H9 (cell line): Measurements from ENCODE around the gene MAOA. TPM values are rescaled to one million over a fixed set of nuclear protein-coding genes. Genes with fewer than 3 reads are reported as not detected.

Experiments used
- DNase-seq: peaks from one replicate; pipeline ENCODE4 v3.0.0-alpha.2; 2017
- H2AFZ ChIP-seq: one replicate; pipeline ENCODE4 v1.6.1; 2013; ENCODE audit warnings: mild to moderate bottlenecking, low read length, control low read depth, moderate library complexity
- H2AK5ac ChIP-seq: 2 replicates; pipeline ENCODE4 v1.6.1; 2013; ENCODE audit warnings: low read length, control low read depth, mixed read lengths; ENCODE audit not compliant: insufficient read length
- H2BK120ac ChIP-seq: one replicate; pipeline ENCODE4 v1.6.1; 2013; ENCODE audit warnings: low read depth, mild to moderate bottlenecking, low read length, control low read depth, inconsistent platforms; ENCODE audit not compliant: poor library complexity, severe bottlenecking
- H2BK12ac ChIP-seq: 2 replicates; pipeline ENCODE4 v1.6.1; 2013; ENCODE audit warnings: low read length, control low read depth, mixed read lengths, low read depth; ENCODE audit not compliant: insufficient read length
- H2BK15ac ChIP-seq: 2 replicates; pipeline ENCODE4 v1.6.1; 2013; ENCODE audit warnings: low read depth, low read length, control low read depth
- H2BK20ac ChIP-seq: one replicate; pipeline ENCODE4 v1.6.1; 2013; ENCODE audit warnings: low read depth, mild to moderate bottlenecking, low read length, control low read depth, inconsistent platforms; ENCODE audit not compliant: poor library complexity, severe bottlenecking
- H2BK5ac ChIP-seq: 2 replicates; pipeline ENCODE4 v1.6.1; 2013; ENCODE audit warnings: low read length, control low read depth, mixed read lengths; ENCODE audit not compliant: insufficient read length
- H3K14ac ChIP-seq: 2 replicates; pipeline ENCODE4 v1.6.1; 2013; ENCODE audit warnings: low read length, control low read depth; ENCODE audit not compliant: insufficient read depth
- H3K18ac ChIP-seq: 2 replicates; pipeline ENCODE4 v1.6.1; 2013; ENCODE audit warnings: low read depth, mild to moderate bottlenecking, mixed read lengths, low read length, control low read depth; ENCODE audit not compliant: insufficient read length
- H3K23ac ChIP-seq: 2 replicates; pipeline ENCODE4 v1.6.1; 2013; ENCODE audit warnings: low read length, control low read depth, mixed read lengths, low read depth; ENCODE audit not compliant: insufficient read length
- H3K23me2 ChIP-seq: 2 replicates; pipeline ENCODE4 v1.6.1; 2013; ENCODE audit warnings: low read depth, mild to moderate bottlenecking, mixed read lengths, low read length, control low read depth; ENCODE audit not compliant: insufficient read length, poor library complexity, severe bottlenecking
- H3K27ac ChIP-seq: 2 replicates; pipeline ENCODE4 v1.5.1; 2013; ENCODE audit warnings: low read length, control low read depth, mixed read lengths, low read depth; ENCODE audit not compliant: insufficient read length
- H3K27me3 ChIP-seq: 2 replicates; pipeline ENCODE4 v1.6.1; 2013; ENCODE audit warnings: low read length, control low read depth, inconsistent platforms; ENCODE audit not compliant: insufficient read depth
- H3K4ac ChIP-seq: 2 replicates; pipeline ENCODE4 v1.6.1; 2013; ENCODE audit warnings: low read depth, mild to moderate bottlenecking, control low read depth, inconsistent platforms, low read length, moderate library complexity
- H3K4me1 ChIP-seq: 2 replicates; pipeline ENCODE4 v1.6.1; 2013; ENCODE audit warnings: low read length, control low read depth, inconsistent platforms; ENCODE audit not compliant: insufficient read depth
- H3K4me2 ChIP-seq: 2 replicates; pipeline ENCODE4 v1.6.1; 2013; ENCODE audit warnings: low read length, control low read depth, mixed read lengths; ENCODE audit not compliant: insufficient read length, insufficient read depth
- H3K56ac ChIP-seq: 2 replicates; pipeline ENCODE4 v1.6.1; 2013; ENCODE audit warnings: low read depth, mild to moderate bottlenecking, mixed read lengths, low read length, control low read depth; ENCODE audit not compliant: insufficient read length
- H3K79me1 ChIP-seq: 2 replicates; pipeline ENCODE4 v1.6.1; 2013; ENCODE audit warnings: low read depth, mild to moderate bottlenecking, moderate library complexity, low read length, control low read depth, inconsistent platforms; ENCODE audit not compliant: insufficient read depth, poor library complexity, severe bottlenecking
- H3K79me2 ChIP-seq: 2 replicates; pipeline ENCODE4 v1.6.1; 2013; ENCODE audit warnings: low read length, control low read depth, inconsistent platforms; ENCODE audit not compliant: insufficient read depth
- H3K9ac ChIP-seq: 2 replicates; pipeline ENCODE4 v1.6.1; 2013; ENCODE audit warnings: low read length, control low read depth, mixed read lengths; ENCODE audit not compliant: insufficient read length; ENCODE audit errors: extremely low read depth
- H3K9me3 ChIP-seq: one replicate; pipeline ENCODE4 v1.6.1; 2013; ENCODE audit warnings: low read depth, low read length, inconsistent platforms; ENCODE audit not compliant: control insufficient read depth
- H3T11ph ChIP-seq: one replicate; pipeline ENCODE4 v1.6.1; 2013; ENCODE audit warnings: mild to moderate bottlenecking, low read length, control low read depth, inconsistent platforms
- H4K20me1 ChIP-seq: one replicate; pipeline ENCODE4 v1.6.1; 2013; ENCODE audit not compliant: control insufficient read depth, insufficient read length, insufficient read depth
- H4K5ac ChIP-seq: 2 replicates; pipeline ENCODE4 v1.6.1; 2013; ENCODE audit warnings: low read depth, mild to moderate bottlenecking, mixed read lengths, low read length, control low read depth; ENCODE audit not compliant: insufficient read length
- H4K8ac ChIP-seq: replicated peaks from 2 replicates; pipeline ENCODE4 v1.6.1; 2013; ENCODE audit warnings: low read length, control low read depth, mixed read lengths, low read depth; ENCODE audit not compliant: insufficient read length
- H4K91ac ChIP-seq: 2 replicates; pipeline ENCODE4 v1.6.1; 2013; ENCODE audit warnings: low read depth, mild to moderate bottlenecking, moderate library complexity, mixed read lengths, low read length, control low read depth; ENCODE audit not compliant: insufficient read length
- H3K27ac Mint-ChIP-seq, 3 experiments: 2 replicates in 2 of 3; 3 replicates in 1 of 3; pipeline ENCODE4 v1.8.0; 2020 to 2021; ENCODE audit warnings: mixed read lengths in 3 of 3, mild to moderate bottlenecking in 1 of 3, moderate library complexity in 1 of 3
- H3K27me3 Mint-ChIP-seq: 2 replicates; pipeline ENCODE4 v1.8.0; 2021; ENCODE audit warnings: low read depth, mild to moderate bottlenecking, moderate library complexity, mixed read lengths
- H3K36me3 Mint-ChIP-seq, 3 experiments: 2 replicates in 2 of 3; 3 replicates in 1 of 3; pipeline ENCODE4 v1.8.0; 2020 to 2021; ENCODE audit warnings: low read depth in 3 of 3, mixed read lengths in 3 of 3; ENCODE audit not compliant: insufficient read depth in 1 of 3
- H3K4me1 Mint-ChIP-seq, 2 experiments: 2 replicates each; pipeline ENCODE4 v1.8.0; 2020; ENCODE audit warnings: mixed read lengths in 2 of 2
- H3K4me3 Mint-ChIP-seq, 2 experiments: 2 replicates in 1 of 2; 3 replicates in 1 of 2; pipeline ENCODE4 v1.8.0; 2020 to 2021; ENCODE audit warnings: mild to moderate bottlenecking in 2 of 2, mixed read lengths in 2 of 2, moderate library complexity in 1 of 2
- H3K9me3 Mint-ChIP-seq, 2 experiments: 2 replicates in 1 of 2; 3 replicates in 1 of 2; pipeline ENCODE4 v1.8.0; 2020; ENCODE audit warnings: mild to moderate bottlenecking in 2 of 2, mixed read lengths in 2 of 2, moderate library complexity in 1 of 2
- CTCF ChIP-seq: fragments of 200-600 bp; sonication (generic); conservative IDR thresholded peaks from 3 replicates; pipeline ENCODE4 v1.8.0; 2021; ENCODE audit warnings: antibody characterized with exemption, mild to moderate bottlenecking
- WGBS: extraction: QIAGEN DNeasy Blood & Tissue Kit; methylation state at CpG from one replicate; pipeline ENCODE4 v1.1.7; 2013; ENCODE audit warnings: missing lambda C conversion rate, low lambda C conversion rate, mixed read lengths; ENCODE audit not compliant: insufficient read length; ENCODE audit errors: extremely low coverage; 5-methylcytosine and 5-hydroxymethylcytosine counted together
- total RNA-seq: library from RNA; stranded (reverse); gene quantifications from 2 replicates; pipeline ENCODE4 v1.2.1, GENCODE V29; 2021

The MAOA gene
- total RNA-seq, 1 experiment from 2014 or later = 0.28 TPM

- no peak overlapping the region for H3K23ac ChIP-seq
- no peak overlapping the region for H4K91ac ChIP-seq
- no peak overlapping the region for H2BK15ac ChIP-seq
- no peak overlapping the region for H3K4ac ChIP-seq
- H3K79me2 ChIP-seq = no peaks in the 10 kb centered on the region
- no peak overlapping the region for H3K27ac ChIP-seq
- H2AFZ ChIP-seq = no peak overlapping the region
- H4K20me1 ChIP-seq = no peaks in the 10 kb centered on the region
- H3K79me1 ChIP-seq = no peaks in the 10 kb centered on the region
- no peaks in the 10 kb centered on the region for H3K9me3 ChIP-seq
- Mint-ChIP-seq H3K36me3 (peaks cover 0 to 2% (median 0%) of the 10 kb centered on the region in 3 experiments; a peak in 2 of 7 replicates), H3K27ac (no peak overlapping the region), H3K27me3 (peaks cover 14% of the 10 kb centered on the region), H3K9me3 (peaks cover 25 to 43% of the 10 kb centered on the region in 2 experiments), H3K4me1 (peaks cover 14 to 18% of the 10 kb centered on the region in 2 experiments), H3K4me3 (no peak overlapping the region)
- H3K23me2 ChIP-seq = no peaks in the 10 kb centered on the region
- H2BK20ac ChIP-seq = no peak overlapping the region
- no peak overlapping the region for H2BK12ac ChIP-seq
- H3K56ac ChIP-seq = no peak overlapping the region
- no peak for TF ChIP-seq CTCF
- DNase-seq = no peak
- H3K9ac ChIP-seq = no peak overlapping the region
- H3K4me2 ChIP-seq = no peak overlapping the region
- H4K5ac ChIP-seq = no peak overlapping the region
- no peak overlapping the region for H4K8ac ChIP-seq
- no CpG with 5 or more reads among the region's 5 CpGs for WGBS
- H3K18ac ChIP-seq = no peak overlapping the region
- no peak overlapping the region for H2AK5ac ChIP-seq
- no peaks in the 10 kb centered on the region for H3K4me1 ChIP-seq
- H2BK5ac ChIP-seq = no peak overlapping the region
- no peak overlapping the region for H3K14ac ChIP-seq
- H3T11ph ChIP-seq = no peak overlapping the region
- H2BK120ac ChIP-seq = no peak overlapping the region
- no peaks in the 10 kb centered on the region for H3K27me3 ChIP-seq
These were observed 15.6 kb upstream of the MAOA start for GRCh38 chrX:43640482-43640881.
